GM21390 (cell line): ENCODE results near the gene MRPS21.

ENCODE experiments used
- ATAC-seq: cut with Tn5 transposase; IDR thresholded peaks from one replicate; pipeline ENCODE4 v1.9.1; 2021; ENCODE audit not compliant: unreplicated experiment

Gene MRPS21

GRCh38 chr1:150293433-150294253, at the start of gene MRPS21:
TSS of gene MRPS21 (plus strand) at chr1:150293861. CDS start at chr1:150294367, 506 bp downstream.
- peak; percentile 96 for ATAC-seq

GRCh38 chr1:150249936-150250335, 43.7 kb upstream of the MRPS21 start:
- no peak for ATAC-seq

- ATAC-seq, result no peak
Measured at GRCh38 chr1:150256198-150256553, 37.5 kb upstream of the MRPS21 start.

GRCh38 chr1:150256554-150257341, 36.9 kb upstream of the MRPS21 start:
- ATAC-seq, result no peak

- no peak for ATAC-seq
Measured at GRCh38 chr1:150257624-150258585, 35.8 kb upstream of the MRPS21 start, which contains the start of gene CA14. TSS of gene CA14 (plus strand) at chr1:150257774. CDS start at chr1:150258129, 355 bp downstream.

- ATAC-seq, result no peak
Measured at GRCh38 chr1:150259217-150259616, 34.4 kb upstream of the MRPS21 start.

- no peak for ATAC-seq
Measured at GRCh38 chr1:150259758-150260669, 33.6 kb upstream of the MRPS21 start.

GRCh38 chr1:150261367-150261766, 32.3 kb upstream of the MRPS21 start:
- ATAC-seq, result no peak

- ATAC-seq, result no peak
Measured at GRCh38 chr1:150262388-150263320, 31.0 kb upstream of the MRPS21 start.

GRCh38 chr1:150263549-150263948, 30.1 kb upstream of the MRPS21 start:
- ATAC-seq, result no peak

GRCh38 chr1:150267896-150268295, 25.8 kb upstream of the MRPS21 start:
- no peak for ATAC-seq

- peak; percentile 25 for ATAC-seq
Measured at GRCh38 chr1:150268340-150268704, 25.3 kb upstream of the MRPS21 start.

GRCh38 chr1:150268705-150269403, 24.8 kb upstream of the MRPS21 start, which contains the start of gene APH1A:
TSS of gene APH1A (minus strand) at chr1:150269016. CDS start at chr1:150268810, 206 bp downstream.
- peak; percentile 85 for ATAC-seq

- no peak for ATAC-seq
Measured at GRCh38 chr1:150269451-150269850, 24.2 kb upstream of the MRPS21 start.

GRCh38 chr1:150271291-150271959, 22.2 kb upstream of the MRPS21 start:
- no peak for ATAC-seq

- ATAC-seq, result no peak
Measured at GRCh38 chr1:150273311-150273710, 20.4 kb upstream of the MRPS21 start.

GRCh38 chr1:150280138-150280707, 13.4 kb upstream of the MRPS21 start:
- ATAC-seq, result no peak
